ENCODE measurements around the gene RLF.

DNA sequence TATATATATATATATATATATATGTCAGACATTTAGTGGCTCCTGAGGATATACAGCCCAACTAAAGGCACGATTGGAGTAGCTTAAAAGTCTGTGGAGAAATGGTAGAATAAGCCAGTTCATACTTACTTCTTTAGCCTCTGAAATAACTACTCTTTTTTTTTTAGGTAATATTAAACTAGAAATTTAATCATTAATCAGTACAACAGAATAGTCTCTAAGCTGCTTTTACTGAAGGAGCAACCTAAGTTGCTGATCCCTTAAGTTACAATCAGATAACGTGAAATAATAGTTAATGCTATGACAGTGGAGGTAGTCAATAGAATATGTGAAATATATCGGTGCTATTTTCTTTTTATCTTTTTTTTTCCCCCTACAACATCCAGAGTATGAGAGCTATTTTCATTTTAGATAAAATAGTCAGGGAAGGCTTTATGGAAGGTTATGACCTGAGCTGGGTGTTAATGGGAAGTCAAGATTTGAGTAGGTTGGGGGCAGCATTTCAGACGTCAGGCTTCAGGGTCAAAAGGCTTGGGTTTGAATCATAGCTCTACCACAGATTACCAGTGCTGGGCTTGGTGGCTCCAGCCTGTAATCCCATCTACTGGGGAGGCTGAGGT, 112.5 kb downstream of the RLF start:
- TF ChIP-seq, protein P1, sequence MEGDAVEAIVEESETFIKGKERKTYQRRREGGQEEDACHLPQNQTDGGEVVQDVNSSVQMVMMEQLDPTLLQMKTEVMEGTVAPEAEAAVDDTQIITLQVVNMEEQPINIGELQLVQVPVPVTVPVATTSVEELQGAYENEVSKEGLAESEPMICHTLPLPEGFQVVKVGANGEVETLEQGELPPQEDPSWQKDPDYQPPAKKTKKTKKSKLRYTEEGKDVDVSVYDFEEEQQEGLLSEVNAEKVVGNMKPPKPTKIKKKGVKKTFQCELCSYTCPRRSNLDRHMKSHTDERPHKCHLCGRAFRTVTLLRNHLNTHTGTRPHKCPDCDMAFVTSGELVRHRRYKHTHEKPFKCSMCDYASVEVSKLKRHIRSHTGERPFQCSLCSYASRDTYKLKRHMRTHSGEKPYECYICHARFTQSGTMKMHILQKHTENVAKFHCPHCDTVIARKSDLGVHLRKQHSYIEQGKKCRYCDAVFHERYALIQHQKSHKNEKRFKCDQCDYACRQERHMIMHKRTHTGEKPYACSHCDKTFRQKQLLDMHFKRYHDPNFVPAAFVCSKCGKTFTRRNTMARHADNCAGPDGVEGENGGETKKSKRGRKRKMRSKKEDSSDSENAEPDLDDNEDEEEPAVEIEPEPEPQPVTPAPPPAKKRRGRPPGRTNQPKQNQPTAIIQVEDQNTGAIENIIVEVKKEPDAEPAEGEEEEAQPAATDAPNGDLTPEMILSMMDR (IDR thresholded peaks at IDR 0.05): no peak
- TF ChIP-seq POLR2A (IDR thresholded peaks at IDR 0.05): no peak
